ENCODE measurements around the gene BACH2. TPM values are rescaled to one million over a fixed set of nuclear protein-coding genes. Genes with fewer than 3 reads are reported as not detected.
"Not testable (repeated sequence)": the region's sequence is repeated elsewhere in the genome, so short reads cannot be mapped to it uniquely, and the experiment has no call there.

The BACH2 gene
- total RNA-seq, 1 donor from 2014 or later, result 2.8 TPM

DNA sequence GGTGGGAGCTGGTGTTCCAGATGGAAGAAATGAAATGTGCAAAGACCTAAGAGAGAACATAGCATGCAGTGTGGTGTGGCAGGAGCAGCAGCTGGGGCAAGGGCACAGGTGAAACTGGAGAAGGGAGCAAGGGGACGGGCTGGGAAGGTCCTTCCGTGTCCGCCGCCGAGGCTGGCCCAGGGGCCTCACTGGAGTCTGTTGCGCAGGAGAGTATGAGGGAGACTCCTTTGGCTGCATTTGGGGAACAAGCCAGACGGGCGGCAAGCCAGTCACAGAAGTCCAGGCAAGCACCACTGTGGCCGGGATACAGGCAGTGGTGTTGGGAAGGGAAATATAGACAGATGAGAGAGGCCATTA is 324.6 kb downstream of the BACH2 start:
- no peak for DNase-seq (ENCODE audit: low read depth in 2 of 2)

DNA sequence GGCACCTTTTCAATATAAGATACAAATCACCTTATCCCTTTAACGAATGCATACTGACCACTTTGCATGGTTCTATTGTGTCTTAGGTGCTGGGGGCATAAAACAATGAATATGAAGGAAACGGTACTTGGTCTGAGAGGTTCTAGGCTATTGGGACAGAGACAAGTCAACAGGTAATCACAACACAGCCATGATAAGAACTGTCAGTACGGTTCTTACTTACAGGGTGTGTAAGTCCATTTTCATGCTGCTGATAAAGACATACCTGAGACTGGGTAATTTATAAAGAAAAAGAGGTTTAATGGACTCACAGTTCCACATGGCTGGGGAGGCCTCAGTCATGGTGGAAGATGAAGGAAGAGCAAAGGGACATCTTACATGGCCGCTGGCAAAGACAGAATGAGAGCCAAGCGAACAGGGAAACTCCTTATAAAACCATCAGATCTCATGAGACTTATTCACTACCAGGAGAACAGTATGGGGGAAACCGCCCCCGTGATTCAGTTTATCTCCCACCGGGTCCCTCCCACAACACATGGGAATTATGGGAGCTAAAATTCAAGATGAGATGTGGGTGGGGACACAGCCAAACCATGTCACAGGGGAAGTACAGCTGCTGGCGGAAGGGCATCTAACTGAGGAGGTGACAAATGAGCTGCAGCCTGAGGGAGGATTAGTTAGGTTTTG is 325.2 kb downstream of the BACH2 start:
- DNase-seq (ENCODE audit: low read depth in 2 of 2), result not testable (repeated sequence)

DNA sequence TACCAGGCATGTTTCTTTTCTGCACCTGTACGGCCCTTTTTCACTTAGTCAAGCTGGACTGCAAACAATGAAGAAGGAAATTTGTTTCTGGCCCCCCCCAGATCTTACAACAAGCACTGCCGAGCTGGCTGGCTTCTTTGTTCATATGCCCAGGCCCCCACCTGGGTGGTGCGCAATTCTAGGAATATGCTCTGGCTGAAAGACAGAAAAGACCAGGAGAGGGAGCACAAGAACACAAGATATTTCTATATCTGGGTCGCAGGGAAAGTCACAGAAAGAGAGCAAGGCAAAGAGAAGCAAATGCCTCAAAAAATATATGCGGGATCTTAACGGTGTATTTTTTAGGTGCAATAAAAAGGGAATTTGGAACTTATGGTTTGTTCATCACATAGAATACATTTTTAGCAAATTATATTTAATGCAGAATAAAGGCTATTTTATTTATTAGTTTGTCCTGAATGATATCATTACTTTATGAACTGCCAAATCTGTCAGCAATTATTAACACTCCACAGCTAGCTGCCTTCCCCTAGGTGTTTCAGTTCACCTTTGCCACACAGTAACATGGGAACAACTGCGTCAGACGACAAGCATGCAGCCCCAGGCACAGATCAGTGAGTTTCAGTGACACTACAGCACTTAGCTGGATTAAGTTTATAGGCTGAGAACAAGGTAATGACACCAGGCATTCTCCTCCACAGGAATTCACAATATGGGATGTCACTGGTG is 325.9 kb downstream of the BACH2 start:
- peak; percentile 62 to 83 for DNase-seq (ENCODE audit: low read depth in 2 of 2)

DNA sequence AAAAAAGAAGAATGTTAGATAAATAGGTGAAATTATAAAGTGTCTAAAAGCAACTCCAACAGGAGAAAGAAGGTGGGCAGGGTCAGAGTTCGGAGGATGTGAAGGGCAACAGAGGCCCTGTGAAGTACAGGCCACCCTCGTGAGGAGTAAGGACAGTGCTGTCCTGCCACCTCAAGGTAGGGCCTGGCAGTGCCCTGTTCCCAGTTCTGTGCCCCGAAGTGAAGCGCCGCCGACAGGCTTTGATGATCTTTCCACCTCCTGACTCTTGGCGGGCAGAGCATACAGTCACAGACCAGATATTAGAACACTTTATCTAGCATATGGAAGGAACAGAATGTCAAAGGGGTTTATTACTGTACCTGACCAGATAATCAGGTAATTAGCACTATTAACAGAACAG is 326.6 kb downstream of the BACH2 start:
- no peak for DNase-seq (ENCODE audit: low read depth in 2 of 2)

DNA sequence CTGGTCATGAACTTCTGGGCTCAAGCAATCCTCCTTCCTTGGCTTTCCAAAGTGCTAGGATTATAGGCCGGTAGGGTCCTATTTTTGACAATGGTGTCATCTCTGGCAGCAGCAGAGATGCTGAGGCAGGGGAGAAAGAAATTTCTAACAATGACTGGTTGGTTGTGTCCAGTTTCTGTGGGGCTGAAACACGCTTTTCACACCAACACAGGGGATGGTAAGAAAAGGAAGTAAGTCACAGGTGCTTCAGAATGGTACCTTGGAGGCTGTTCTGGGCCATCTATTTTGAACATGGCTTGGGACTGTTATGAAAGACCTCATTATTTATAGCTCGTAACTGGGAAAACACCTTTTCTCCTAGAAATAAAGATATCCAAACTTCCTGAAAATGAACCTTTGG is 329.7 kb downstream of the BACH2 start:
- no peak for DNase-seq (ENCODE audit: low read depth in 2 of 2)

DNA sequence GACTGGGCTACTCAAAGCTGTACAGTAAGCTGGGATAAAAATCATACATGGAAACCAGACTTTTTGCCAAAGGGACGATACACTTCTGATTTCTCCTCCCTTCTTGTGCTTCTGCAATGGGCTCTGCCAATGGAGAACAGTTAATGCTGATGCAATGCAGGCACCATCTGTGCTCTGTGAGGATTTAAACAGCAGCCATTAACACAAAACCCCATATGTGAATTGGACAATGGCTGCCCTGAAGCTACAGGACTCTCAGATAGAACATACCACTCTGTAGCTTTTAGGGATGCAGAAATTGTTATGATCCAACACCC is 330.5 kb downstream of the BACH2 start:
- no peak for DNase-seq (ENCODE audit: low read depth in 2 of 2)

DNA sequence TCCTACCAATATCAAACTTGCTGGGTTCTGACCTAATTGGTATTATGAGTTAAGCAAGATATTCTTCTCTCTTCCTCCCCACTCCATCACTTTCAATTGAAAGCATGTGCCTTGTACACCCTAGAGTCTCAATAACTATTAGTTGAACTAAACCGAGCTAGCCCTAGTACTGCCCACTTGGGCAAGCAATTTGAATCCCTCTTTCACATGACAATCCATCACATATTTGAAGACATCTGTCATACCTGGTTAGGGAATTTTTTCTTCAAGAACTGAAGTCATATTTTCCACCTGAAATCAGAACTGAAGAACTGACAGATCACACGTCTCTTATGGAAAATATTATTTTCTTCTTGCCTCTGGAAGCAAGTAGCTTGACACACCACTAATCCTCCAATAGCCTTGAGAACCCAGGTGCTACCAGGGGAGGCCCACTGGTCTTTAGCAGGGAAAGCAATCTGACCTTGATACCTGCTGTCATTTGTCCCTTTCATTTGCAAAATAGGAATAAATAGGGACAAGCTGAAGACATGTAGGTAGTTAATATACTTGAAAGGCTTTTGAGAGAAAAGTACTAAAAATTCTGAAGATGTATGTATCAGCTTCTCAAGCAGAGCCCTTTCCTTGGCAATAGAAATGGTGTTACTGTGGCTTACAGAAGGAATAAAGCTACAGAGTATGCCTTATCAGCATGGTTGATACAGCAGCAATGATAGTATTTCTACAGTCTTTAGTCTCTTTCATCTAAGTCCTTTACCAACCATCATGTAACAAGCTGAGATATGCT is 331.0 kb downstream of the BACH2 start:
- DNase-seq (ENCODE audit: low read depth in 2 of 2), result no peak

DNA sequence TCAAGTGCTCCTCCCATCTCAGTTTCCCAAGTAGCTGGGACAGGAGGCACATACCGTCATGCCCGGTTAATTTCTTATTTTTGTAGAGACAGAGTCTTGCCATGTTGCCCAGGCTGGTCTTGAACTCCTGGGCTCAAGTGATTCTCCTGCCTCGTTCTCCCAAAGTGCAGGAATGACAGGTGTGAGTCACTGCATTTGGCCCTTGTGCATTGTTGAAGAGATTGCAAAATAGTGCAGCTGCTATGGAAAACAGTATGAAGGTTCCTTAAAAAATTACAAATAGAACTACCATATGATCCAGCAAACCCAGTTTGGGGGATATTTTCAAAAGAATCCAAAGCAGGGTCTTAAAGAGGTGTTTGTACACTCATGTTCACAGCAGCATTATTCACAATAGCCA is 333.3 kb downstream of the BACH2 start:
- no peak for DNase-seq (ENCODE audit: low read depth in 2 of 2)

DNA sequence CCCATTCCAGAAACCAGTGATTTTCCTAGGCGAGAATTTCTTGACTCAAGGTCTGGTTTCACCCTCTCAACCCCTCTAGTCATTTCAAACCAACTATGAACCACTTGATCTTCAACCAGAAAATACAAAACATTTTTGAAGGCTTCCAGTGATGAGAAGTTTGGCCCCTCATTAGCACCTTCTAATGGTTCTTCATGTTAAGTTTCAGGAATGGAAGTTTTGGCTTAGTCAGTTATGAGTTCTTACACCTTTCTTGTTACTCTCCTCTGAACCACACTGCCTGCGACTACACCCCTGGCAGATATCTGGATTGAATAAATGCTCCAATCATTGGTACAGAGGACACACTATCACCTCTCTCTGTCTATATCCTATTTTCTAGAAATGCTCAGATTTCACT is 335.2 kb downstream of the BACH2 start:
- no peak for DNase-seq (ENCODE audit: low read depth in 2 of 2)

DNA sequence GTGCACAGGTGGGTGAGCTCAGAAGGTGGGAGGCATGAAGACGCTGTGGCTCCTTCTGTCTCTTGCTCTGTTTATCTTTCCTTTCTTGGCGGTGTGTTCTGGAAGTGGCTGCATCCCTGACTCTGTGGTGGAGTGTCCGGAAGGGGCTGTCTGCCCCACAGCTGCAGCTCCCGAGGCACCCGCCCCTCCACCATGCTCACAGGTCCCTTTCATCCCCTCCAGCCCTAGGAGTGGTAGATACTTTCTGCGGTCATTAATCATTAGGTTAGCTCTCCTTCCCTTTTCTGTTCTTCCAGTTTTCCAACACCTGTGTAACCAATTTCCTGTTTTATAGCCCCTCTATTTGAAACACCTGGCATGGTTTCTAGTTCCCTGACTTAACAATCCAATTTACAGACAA is 336.8 kb downstream of the BACH2 start:
- no peak for DNase-seq (ENCODE audit: low read depth in 2 of 2)

DNA sequence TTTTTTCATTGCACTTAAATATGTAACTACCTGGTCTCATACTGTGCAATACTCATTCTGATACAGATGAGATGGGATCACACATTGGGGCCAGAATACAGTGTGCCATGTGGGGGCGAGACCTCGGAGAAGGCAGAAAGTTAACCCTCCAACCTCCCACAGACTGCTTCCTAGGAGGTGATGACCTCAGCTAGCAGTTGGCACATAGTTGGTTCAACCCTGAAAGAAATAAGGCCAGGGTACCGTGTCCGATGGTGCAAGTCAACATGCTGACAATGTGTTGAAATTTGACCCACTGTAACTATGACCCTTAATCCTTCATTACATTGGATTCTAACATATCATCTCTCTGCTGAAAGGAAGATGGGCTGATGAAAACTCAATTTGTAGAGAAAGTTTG is 340.5 kb downstream of the BACH2 start:
- no peak for DNase-seq (ENCODE audit: low read depth in 2 of 2)

DNA sequence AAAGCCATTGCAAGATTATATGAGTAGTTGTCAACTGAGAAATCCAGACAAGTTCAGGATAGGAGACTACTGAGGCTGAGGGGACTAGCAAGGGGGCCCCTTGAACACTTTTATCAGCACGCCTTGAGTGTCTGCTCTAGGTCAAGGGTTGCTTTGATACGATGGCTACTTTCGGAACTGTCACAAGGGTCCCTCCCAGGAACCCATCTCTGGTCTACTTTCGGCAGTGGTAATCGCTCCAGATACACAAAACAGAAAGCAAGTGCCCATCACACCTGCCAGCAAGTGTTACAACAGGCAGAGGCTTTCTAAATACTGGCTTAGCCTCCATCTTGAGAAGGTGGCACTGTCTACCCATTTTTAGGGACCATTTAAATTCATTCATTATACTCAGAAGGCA is 341.3 kb downstream of the BACH2 start:
- no peak for DNase-seq (ENCODE audit: low read depth in 2 of 2)

DNA sequence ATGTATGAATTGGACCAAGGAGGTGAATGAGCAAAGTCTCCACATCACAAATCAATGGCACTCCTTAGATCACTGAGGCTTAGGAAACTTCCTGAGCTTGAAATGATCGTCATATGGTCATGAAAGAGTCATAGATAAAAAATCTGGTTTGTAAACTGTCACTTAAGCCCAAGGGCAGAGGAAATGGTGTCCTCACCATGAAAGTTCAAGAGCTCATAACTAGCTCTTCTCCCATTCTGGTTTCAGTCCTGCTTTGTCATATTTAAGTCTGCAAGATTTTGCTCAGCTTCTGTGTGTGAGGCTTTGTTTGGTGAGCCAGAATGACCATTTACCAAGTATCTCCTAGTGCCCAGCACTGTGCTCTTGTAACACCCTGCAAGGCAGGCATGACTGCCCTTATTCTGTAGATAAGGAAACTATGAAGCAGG is 341.9 kb downstream of the BACH2 start:
- DNase-seq (ENCODE audit: low read depth in 2 of 2), result no peak

DNA sequence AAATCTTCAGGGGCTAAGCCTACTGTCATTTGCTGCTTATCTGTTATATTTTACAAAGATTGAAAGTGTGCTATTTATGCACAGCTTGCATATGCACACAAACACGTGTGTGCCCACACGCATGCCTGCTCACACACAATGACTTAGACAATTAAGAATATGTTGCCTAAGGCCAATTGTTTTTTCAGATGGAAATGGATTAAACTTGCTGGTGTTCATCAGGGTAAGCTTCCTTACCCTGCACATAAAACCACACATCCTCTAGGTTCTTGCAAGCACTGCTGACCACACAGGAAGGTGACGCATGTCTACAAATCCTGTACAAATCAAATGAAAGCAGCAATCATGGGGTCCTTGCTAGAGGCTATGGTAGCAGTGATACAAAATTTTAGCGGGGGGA is 344.0 kb downstream of the BACH2 start:
- peak in 1 of 2 donors; percentile 82 for DNase-seq (ENCODE audit: low read depth in 2 of 2)

DNA sequence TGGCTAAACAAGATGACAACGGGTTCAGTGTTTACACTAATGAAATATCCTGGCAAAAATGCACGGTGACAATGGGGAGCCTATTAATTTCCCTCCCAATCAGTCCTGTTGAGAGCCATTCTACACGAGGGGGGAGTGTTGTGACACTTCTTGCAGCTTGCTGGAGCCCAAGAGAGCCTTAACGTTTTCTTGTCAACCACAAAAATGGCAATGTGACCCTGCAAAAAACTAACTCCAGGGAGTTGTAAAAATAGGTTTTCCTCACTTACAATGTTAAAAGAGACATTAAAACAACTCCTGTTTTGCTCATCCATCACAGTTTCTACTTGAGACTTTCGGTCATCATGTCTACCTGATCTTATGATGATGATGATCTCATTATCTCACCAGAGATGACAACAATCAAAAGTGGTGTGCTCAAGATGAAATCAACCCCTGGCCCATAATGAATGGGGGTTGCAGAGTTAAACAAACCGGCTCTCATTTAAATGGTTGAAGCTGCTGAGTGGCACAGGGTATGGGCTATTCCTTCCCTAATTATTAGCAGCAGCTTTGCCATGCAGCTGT is 344.5 kb downstream of the BACH2 start:
- no peak for DNase-seq (ENCODE audit: low read depth in 2 of 2)

DNA sequence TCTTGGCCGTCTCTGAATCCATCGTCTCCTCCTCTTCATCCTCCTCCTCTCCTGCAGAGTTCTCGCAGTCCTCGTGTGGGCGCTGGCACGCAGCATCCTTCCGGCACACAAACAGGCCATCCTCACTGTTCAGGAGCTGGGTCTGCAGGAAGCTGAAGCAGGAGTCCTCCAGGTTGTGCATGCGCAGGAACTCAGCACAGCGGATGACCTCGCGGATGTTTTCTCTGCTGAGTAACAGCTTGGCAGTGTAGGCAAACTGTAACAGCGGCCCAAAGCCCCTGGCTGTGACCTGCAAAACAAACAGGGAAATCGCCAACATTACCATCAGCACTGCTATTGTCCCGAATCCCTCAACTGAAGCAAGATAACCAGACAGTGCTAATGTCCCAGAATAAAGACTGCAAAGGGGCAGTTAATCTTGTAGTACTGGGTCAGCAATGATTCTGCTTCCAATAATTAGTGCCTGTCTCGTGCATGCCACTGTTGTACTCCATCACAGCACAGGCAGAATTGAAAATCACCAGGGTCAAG is 345.0 kb downstream of the BACH2 start:
- peak; percentile 16 to 80 for DNase-seq (ENCODE audit: low read depth in 2 of 2)

DNA sequence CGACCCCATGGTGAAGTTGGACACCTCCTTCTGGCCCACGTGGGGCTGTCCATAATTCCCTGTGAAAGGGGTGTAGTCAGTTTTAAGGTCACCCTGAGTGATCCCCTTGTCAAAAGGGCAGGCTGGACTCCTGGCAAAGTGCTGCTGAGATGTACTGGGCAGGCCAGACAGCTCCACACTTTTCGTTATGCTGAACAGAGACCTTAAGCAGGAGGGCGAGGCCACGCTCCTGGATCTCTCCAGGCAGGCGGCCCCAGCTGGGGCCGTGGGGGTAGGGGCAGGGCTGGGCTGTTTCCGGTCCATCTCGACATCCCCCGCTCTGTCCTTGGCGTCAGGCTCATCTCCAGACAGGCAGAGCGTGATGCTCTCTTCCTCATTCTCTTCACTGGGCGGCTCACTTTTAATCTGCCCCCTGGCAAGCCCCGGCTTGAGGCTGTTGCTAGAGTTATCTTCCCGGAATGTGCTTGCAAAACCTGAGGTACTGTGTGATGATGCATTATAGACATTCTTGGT is 345.7 kb downstream of the BACH2 start:
- DNase-seq (ENCODE audit: low read depth in 2 of 2), result no peak

DNA sequence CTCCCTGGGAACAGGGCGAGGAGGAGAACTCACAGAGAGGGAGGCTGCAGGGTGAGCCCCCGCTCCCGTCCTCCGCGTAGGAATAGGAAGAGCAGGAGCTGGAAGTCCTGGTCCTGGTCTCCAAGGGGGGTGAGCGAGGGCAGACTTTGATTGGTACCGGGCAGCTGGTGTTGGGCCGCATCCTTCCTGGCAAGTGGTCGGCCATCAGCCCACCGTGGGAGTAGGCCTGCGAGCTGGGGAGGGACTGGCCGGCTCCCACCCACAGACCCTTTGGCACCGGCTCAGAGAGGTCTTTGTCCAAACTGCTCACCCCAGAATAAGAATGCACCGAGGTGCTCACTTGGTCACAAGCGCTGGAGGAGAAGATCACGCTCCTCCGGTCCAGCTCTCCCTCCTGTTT is 346.2 kb downstream of the BACH2 start:
- no peak for DNase-seq (ENCODE audit: low read depth in 2 of 2)

DNA sequence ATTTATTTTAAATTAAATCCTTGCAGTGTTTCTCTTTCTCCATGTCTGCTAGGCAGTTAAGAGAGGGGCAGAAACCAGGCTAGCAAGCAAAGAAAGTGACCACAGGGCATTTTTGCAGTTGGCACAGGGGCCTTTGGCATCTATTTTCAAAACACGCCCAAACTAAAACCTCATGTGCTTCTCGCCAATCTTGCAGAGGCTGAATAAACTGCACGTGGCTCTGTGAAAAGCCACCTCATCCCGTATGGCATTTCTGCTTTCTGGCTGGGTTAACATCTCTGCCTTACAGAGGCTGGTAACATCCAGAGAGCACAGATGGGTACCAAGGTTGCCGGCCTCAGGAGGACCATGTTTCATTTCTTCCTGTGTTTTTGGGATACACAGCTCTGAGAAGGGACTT is 347.8 kb downstream of the BACH2 start:
- DNase-seq (ENCODE audit: low read depth in 2 of 2), result no peak

DNA sequence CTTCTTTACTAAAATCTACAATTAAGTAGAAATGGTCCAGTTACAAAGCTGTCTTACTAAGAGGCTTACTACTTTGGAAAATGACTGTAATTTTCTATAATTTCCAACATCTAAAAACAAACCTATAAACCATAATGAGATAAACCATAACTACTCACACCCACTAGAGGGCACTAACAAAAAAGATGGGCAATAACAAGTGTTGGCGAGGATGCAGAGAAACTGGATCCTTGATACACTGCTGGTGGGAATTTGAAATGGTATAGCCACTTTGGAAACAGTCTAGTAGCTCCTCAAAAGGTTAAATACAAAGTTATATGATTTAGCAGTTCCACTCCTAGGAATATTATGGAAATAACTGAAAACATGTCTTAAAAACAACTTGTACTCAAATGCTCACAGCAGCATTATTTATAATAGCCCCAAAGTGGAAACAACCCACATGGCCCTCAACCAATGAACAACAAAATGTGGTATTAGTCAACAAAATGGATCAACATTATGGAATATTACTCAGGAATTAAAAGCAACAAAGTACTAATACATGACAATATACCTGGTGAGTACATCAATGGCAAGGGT is 351.7 kb downstream of the BACH2 start:
- peak in 1 of 2 donors; percentile 10 for DNase-seq (ENCODE audit: low read depth in 2 of 2)

DNA sequence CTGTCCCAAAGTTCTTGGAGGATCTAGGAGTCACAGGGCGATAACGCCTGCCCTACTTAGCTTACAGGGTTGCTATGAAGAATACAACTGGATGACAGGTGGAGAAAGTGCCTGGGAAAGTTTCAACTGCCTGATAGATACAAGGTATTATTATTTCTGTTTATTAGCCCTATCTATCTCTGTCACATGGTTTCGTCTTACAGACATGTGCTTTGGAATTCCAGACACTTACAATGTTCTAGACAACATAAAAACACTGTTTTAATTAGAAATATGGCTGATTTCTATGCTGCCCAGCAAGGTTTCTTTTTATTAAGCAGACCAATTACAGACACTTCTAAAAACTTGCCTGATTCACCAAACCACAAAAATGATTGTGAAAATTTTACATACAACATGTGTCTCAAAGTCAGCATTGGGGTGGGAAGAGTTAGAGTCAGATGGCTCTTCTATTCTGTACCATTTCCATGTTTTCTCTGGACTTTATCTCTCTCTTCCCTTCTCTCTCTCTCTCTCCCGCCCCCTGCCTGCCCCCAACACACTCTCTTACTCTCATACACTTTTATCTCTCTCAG is 352.4 kb downstream of the BACH2 start:
- no peak for DNase-seq (ENCODE audit: low read depth in 2 of 2)

All from lung microvascular endothelial cell (primary cell).